Amniotic stem cell (primary cell): ENCODE measurements around the gene HSPA14.
"Not testable (repeated sequence)": the region's sequence is repeated elsewhere in the genome, so short reads cannot be mapped to it uniquely, and the experiment has no call there.

Experiments used
- DNase-seq: peaks from one replicate; lab custom pipeline; 2025; lab: John Stamatoyannopoulos, UW

The HSPA14 gene

GRCh38 chr10:14880229-14880628 is 42.1 kb downstream of the HSPA14 start:
- DNase-seq, result no peak

- no peak for DNase-seq
Observed at GRCh38 chr10:14884082-14884481, 46.0 kb downstream of the HSPA14 start.

- DNase-seq, result no peak
Observed at GRCh38 chr10:14889318-14889717, 51.2 kb downstream of the HSPA14 start.

- no peak for DNase-seq
Observed at GRCh38 chr10:14891151-14891550, 53.0 kb downstream of the HSPA14 start.

GRCh38 chr10:14904316-14904732 is 66.2 kb downstream of the HSPA14 start:
- no peak for DNase-seq

- DNase-seq, result no peak
Observed at GRCh38 chr10:14904864-14905263, 66.8 kb downstream of the HSPA14 start.

GRCh38 chr10:14905890-14906289 is 67.8 kb downstream of the HSPA14 start:
- DNase-seq, result no peak

- no peak for DNase-seq
Observed at GRCh38 chr10:14906765-14907164, 68.7 kb downstream of the HSPA14 start.

GRCh38 chr10:14907591-14907990 is 69.5 kb downstream of the HSPA14 start:
- not testable (repeated sequence) for DNase-seq

GRCh38 chr10:14909101-14909500 is 71.0 kb downstream of the HSPA14 start:
- DNase-seq, result no peak

- DNase-seq, result no peak
Observed at GRCh38 chr10:14910953-14911352, 72.8 kb downstream of the HSPA14 start.

GRCh38 chr10:14911801-14912200 is 73.7 kb downstream of the HSPA14 start:
- DNase-seq, result no peak

- no peak for DNase-seq
Observed at GRCh38 chr10:14916600-14916999, 78.5 kb downstream of the HSPA14 start.

- no peak for DNase-seq
Observed at GRCh38 chr10:14917827-14918226, 79.7 kb downstream of the HSPA14 start.

- DNase-seq, result no peak
Observed at GRCh38 chr10:14918964-14919363, 80.9 kb downstream of the HSPA14 start.
